ENCODE results near the gene LAMA3.

The LAMA3 gene

DNA sequence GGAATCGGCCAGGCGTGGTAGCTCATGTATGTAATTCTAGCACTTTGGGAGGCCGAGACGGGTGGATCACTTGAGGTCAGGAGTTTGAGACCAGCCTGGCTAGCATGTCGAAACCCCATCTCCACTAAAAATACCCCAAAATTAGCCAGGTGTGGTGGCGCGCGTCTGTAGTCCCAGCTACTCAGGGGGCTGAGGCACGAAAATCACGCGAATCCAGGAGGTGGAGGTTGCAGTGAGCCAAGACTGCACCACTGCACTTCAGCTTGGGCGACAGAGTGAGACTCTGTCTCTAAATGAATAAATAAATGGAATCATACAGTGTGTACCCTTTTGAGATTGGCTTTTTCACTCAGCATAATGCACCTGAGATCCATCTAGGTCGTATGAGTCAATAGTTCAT, 305.9 kb downstream of the LAMA3 start:
- TF ChIP-seq, protein P1, sequence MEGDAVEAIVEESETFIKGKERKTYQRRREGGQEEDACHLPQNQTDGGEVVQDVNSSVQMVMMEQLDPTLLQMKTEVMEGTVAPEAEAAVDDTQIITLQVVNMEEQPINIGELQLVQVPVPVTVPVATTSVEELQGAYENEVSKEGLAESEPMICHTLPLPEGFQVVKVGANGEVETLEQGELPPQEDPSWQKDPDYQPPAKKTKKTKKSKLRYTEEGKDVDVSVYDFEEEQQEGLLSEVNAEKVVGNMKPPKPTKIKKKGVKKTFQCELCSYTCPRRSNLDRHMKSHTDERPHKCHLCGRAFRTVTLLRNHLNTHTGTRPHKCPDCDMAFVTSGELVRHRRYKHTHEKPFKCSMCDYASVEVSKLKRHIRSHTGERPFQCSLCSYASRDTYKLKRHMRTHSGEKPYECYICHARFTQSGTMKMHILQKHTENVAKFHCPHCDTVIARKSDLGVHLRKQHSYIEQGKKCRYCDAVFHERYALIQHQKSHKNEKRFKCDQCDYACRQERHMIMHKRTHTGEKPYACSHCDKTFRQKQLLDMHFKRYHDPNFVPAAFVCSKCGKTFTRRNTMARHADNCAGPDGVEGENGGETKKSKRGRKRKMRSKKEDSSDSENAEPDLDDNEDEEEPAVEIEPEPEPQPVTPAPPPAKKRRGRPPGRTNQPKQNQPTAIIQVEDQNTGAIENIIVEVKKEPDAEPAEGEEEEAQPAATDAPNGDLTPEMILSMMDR (conservative IDR thresholded peaks at IDR 0.05): no peak
- TF ChIP-seq ZFX (IDR thresholded peaks at IDR 0.05): no peak
- no peak overlapping the region for H3K27ac ChIP-seq

DNA sequence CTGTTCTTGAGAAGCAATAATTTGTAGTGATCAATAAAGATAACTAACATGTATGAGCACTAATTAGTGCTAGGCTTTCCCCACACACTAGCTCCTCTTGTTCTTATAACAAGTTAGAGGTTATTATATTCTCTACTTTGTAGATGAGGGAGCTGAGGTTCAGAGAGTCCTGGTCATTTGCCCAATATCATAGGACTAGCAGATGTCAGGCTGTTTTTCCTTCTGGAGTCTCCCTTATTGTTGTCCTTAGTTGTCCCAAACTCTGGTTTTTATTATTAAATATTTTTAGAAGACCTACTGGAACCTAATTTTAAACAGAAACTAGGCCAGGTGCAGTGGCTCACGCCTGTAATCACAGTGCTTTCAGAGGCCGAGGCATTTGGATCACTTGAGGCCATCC, 308.8 kb downstream of the LAMA3 start:
- H3K27ac ChIP-seq: no peak overlapping the region
- TF ChIP-seq, protein P1 (conservative IDR thresholded peaks at IDR 0.05): no peak
- TF ChIP-seq ZFX (IDR thresholded peaks at IDR 0.05): no peak

GRCh38 chr18:23998820-23999219, 309.6 kb downstream of the LAMA3 start:
- no peak for TF ChIP-seq ZFX (IDR thresholded peaks at IDR 0.05)
- TF ChIP-seq, protein P1 (conservative IDR thresholded peaks at IDR 0.05): no peak
- H3K27ac ChIP-seq: no peak overlapping the region

DNA sequence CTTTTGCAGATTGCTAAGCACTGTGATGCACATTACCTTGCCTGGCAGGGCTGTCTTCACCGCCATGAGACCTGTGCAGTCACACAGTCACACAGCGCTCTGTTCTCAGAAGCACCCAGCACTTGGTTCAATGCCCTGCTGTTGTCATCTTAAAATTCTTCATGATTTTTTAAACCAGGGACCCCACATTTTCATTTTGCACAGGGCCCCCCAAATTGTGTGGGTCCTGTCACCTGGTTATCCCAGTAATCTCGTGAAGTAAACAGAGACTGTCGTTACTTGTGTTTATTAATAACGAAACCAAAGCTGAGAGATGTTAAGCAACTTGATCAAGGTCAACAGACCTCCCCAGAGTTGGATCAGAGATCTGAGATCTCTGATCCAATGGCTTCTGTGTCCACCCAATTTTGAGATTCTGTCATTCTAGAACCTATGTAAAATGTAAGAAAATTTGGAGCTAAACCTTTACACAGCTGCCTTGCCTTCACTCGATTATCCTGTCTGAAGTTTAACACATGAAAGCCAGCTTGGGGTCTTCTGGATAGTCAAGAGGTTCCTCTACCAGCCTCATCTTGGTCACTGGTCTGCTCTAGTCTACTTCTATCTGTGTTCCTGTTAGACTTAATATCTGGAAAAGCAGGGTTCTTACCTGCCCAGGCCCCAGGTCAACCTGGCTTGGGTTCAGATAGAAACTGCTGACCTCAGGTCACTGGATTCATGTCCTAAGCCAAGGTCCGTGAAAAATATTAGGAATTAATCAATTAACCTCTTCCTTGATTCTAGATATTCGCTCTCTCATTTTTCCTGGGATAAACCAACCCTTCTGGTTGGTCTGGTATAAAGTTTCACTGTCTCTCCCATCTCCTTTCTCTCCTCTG, 311.6 kb downstream of the LAMA3 start:
- TF ChIP-seq ZFX (IDR thresholded peaks at IDR 0.05): no peak
- TF ChIP-seq, protein P1 (conservative IDR thresholded peaks at IDR 0.05): no peak
- no peak overlapping the region for H3K27ac ChIP-seq

- H3K27ac ChIP-seq: no peak overlapping the region
- no peak for TF ChIP-seq ZFX (IDR thresholded peaks at IDR 0.05)
- TF ChIP-seq, protein P1 (conservative IDR thresholded peaks at IDR 0.05): no peak
Observed at GRCh38 chr18:24002479-24002878, 313.2 kb downstream of the LAMA3 start.

DNA sequence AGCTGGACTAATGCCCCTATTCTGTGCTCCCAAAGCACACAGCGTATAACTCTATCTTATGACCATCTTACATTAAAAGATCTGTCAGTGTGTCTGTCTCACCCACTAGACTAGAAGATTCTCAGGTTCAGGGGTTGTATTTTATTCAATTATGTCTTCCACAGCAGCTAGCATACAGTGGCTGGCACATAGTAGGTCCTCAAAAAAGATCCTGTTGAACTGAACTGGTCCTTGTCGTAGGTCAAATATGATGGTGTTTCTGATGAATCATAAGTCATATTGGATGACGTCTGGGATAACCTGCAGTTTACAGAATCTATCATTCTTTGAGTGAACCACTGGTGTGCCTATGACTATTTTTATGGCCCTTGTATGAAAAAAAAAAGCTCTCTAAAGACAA, 314.0 kb downstream of the LAMA3 start:
- H3K27ac ChIP-seq: no peak overlapping the region
- TF ChIP-seq ZFX (IDR thresholded peaks at IDR 0.05): no peak
- TF ChIP-seq, protein P1 (conservative IDR thresholded peaks at IDR 0.05): no peak

DNA sequence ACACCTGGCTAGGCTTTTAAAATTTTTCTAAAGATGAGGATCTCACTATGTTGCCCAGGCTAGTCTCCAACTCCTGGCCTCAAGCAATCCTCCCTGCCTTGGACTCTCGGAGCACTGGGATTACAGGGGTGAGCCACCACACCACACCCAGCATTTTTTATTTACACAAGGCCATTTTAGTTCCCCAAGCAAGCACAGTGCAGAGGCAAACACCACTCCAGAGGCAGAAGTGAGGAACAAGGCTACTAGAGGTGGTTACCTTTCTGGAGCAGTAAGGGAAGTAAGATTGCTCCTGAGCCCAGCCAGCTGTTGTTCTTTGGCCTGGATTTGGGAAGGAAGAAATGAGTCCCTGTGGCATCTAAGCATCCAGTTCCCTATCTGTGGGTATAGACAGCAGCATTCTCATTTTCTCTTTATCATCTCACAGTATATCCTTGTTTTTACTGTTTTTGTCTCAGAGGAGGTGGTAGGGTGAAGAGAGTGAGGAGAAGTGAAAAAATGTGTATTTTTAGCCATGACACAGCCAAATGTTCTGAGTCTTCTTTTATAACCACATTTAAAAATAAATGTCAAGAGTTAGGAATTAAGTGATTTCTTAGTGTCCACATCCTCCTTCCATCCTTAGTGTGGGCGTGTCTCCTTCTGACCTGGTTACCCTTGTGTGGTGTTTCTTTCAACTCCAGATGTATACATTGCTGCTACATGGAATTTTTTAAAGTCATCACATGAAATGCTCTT, 314.8 kb downstream of the LAMA3 start:
- no peak overlapping the region for H3K27ac ChIP-seq
- TF ChIP-seq, protein P1 (conservative IDR thresholded peaks at IDR 0.05): no peak
- no peak for TF ChIP-seq ZFX (IDR thresholded peaks at IDR 0.05)

Data from C4-2B (cell line).